HG02588 (cell line): ENCODE measurements around the gene SSBP2.
"Not testable (repeated sequence)": the region's sequence is repeated elsewhere in the genome, so short reads cannot be mapped to it uniquely, and the experiment has no call there.

ENCODE experiments used
- ATAC-seq: cut with Tn5 transposase; IDR thresholded peaks from one replicate; pipeline ENCODE4 v1.9.1; 2021; ENCODE audit warnings: mild to moderate bottlenecking, moderate library complexity; ENCODE audit not compliant: unreplicated experiment

SSBP2 gene

GRCh38 chr5:81605299-81605698 is 145.6 kb downstream of the SSBP2 start:
- ATAC-seq: no peak

- ATAC-seq: no peak
Observed at GRCh38 chr5:81604193-81604592, 146.7 kb downstream of the SSBP2 start.

- no peak for ATAC-seq
Observed at GRCh38 chr5:81601919-81602318, 149.0 kb downstream of the SSBP2 start.

GRCh38 chr5:81592085-81592484 is 158.8 kb downstream of the SSBP2 start:
- not testable (repeated sequence) for ATAC-seq

GRCh38 chr5:81590498-81591384 is 160.2 kb downstream of the SSBP2 start:
- no peak for ATAC-seq

GRCh38 chr5:81579262-81579924 is 171.5 kb downstream of the SSBP2 start:
- no peak for ATAC-seq

GRCh38 chr5:81577091-81577490 is 173.8 kb downstream of the SSBP2 start:
- no peak for ATAC-seq

- no peak for ATAC-seq
Observed at GRCh38 chr5:81575924-81576323, 175.0 kb downstream of the SSBP2 start.

- no peak for ATAC-seq
Observed at GRCh38 chr5:81572201-81572600, 178.7 kb downstream of the SSBP2 start.

GRCh38 chr5:81558188-81558587 is 192.7 kb downstream of the SSBP2 start:
- no peak for ATAC-seq

- ATAC-seq: no peak
Observed at GRCh38 chr5:81556809-81557208, 194.1 kb downstream of the SSBP2 start.

- no peak for ATAC-seq
Observed at GRCh38 chr5:81555865-81556264, 195.0 kb downstream of the SSBP2 start.

GRCh38 chr5:81554647-81555046 is 196.2 kb downstream of the SSBP2 start:
- ATAC-seq: no peak

- ATAC-seq: no peak
Observed at GRCh38 chr5:81553567-81554212, 197.2 kb downstream of the SSBP2 start.

- no peak for ATAC-seq
Observed at GRCh38 chr5:81552852-81553566, 197.9 kb downstream of the SSBP2 start.

GRCh38 chr5:81549123-81549522 is 201.8 kb downstream of the SSBP2 start:
- no peak for ATAC-seq

GRCh38 chr5:81547001-81547400 is 203.9 kb downstream of the SSBP2 start:
- no peak for ATAC-seq

- no peak for ATAC-seq
Observed at GRCh38 chr5:81545911-81546310, 205.0 kb downstream of the SSBP2 start.

GRCh38 chr5:81544351-81545018 is 206.4 kb downstream of the SSBP2 start:
- ATAC-seq: no peak

GRCh38 chr5:81542242-81542641 is 208.7 kb downstream of the SSBP2 start:
- ATAC-seq: no peak
